HL-60 (cell line): ENCODE data around the gene RRP7A.
A peak's percentile ranks its signal among the peaks of the same experiment; 100 is the strongest.
"Not testable (repeated sequence)": the region's sequence is repeated elsewhere in the genome, so short reads cannot be mapped to it uniquely, and the experiment has no call there.

ENCODE experiments used
- DNase-seq, 2 experiments: peaks; one replicate each; pipeline ENCODE4 v3.0.0-alpha.2; 2010 to 2020; ENCODE audit warnings: low read depth in 1 of 2, low spot score in 1 of 2
- H3K27ac ChIP-seq: fragments of 250-450 bp; sonication (Bioruptor Pico); replicated peaks from 2 replicates; pipeline ENCODE4 v1.5.1; 2020; ENCODE audit warnings: mild to moderate bottlenecking, moderate library complexity
- H3K27me3 ChIP-seq: fragments of 250-450 bp; sonication (Bioruptor Pico); 2 replicates; pipeline ENCODE4 v1.5.1; 2021; ENCODE audit warnings: mild to moderate bottlenecking, moderate library complexity; ENCODE audit not compliant: insufficient read depth, poor library complexity, severe bottlenecking
- H3K4me3 ChIP-seq: replicated peaks from 2 replicates; pipeline ENCODE4 v1.5.1; 2011; ENCODE audit warnings: mild to moderate bottlenecking, control low read depth, low read length; ENCODE audit not compliant: insufficient read depth
- GABPA ChIP-seq: IDR thresholded peaks from 2 replicates; pipeline ENCODE4 v1.6.1; 2012; ENCODE audit warnings: low read depth
- POLR2AphosphoS5 ChIP-seq: IDR thresholded peaks from 2 replicates; pipeline ENCODE4 v1.6.1; 2012; ENCODE audit warnings: low read depth
- SPI1 ChIP-seq: IDR thresholded peaks from 2 replicates; pipeline ENCODE4 v1.6.1; 2012; ENCODE audit warnings: low read depth, mild to moderate bottlenecking, borderline replicate concordance
- TF ChIP-seq, protein P1 (sequence below): IDR thresholded peaks from 2 replicates; pipeline ENCODE4 v1.6.1; 2012; ENCODE audit warnings: low read depth; ENCODE audit not compliant: insufficient replicate concordance
- TF ChIP-seq, protein P2 (sequence below): IDR thresholded peaks from one replicate; pipeline ENCODE4 v1.5.1; 2011; ENCODE audit warnings: low read length, control low read depth, inconsistent platforms; ENCODE audit not compliant: insufficient read depth

Gene RRP7A

DNA sequence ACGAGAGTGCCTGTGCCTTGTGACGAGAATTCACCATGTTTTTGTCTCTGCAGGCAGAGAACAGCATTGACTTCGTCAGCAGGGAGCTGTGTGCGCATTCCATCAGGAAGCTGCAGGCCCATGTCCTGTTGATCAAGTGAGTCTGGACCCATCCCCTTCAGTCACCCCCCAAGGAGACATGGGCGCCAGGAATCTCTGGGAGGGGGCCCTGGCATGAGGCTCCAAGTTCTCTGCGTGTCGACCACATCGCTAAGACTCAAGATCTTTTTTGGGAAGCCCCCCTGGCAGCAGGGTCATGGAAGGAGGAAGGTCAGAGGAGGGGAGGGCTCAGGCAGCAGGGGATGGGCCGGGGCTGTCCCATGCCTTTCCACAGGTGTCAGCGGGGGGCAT is 10.6 kb downstream of the RRP7A start:
- H3K27me3 ChIP-seq, H3K4me3 ChIP-seq, H3K27ac ChIP-seq, DNase-seq: not testable (repeated sequence)
- peak; percentile 1; the same call in 1 of the 2 replicates for TF ChIP-seq POLR2AphosphoS5

DNA sequence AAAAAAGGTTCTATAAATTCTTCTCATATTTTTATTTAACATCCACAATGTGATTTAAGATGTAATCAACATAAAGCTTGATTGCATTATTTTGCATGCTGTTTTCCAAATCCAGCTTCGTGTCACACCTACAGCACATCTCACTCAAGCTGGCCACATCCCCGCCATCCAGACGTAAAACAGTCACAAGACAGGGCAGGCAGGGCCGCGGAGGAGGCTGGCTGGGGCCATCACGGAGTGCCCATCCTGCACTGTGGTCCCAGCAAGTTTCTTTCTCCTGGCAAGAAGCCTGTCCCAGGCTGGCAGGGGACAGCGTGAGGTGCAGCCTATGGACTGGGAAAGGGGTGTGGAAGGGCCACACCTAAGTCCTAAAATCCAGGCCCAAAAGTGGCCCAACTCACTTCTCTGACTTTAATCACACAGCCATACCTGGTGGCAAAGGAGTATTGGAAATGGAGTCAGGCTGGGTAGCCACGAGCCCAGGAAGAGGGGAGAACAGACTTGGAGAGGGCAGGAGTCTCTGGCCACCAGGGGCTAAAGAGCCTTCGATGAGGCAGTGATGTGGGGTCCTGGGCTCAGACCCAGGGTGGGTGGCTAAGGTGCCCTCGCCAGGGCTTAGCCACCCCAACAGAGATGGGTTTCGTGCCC is 11.1 kb downstream of the RRP7A start:
- TF ChIP-seq POLR2AphosphoS5, result peak; percentile 63
- DNase-seq, H3K4me3 ChIP-seq, H3K27me3 ChIP-seq, H3K27ac ChIP-seq: not testable (repeated sequence)

DNA sequence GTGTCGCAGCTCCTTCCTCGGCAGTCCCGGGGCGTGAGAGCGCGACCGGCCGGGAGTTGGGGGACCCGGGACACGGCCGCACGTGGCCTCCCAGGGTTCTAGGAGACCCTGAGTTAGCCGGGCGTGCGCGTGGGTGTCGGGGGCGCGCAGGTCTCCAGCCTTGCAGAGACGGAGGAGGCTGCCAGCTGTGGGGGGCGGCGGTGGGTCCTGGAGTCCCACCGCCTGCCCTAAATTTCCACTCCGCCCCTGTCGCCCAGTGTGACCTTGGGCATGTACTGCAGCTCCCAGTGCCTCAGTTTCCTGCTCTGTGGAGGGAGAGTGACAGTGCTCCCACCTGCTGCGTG is 18.8 kb downstream of the RRP7A start:
- no peak overlapping the region for H3K4me3 ChIP-seq
- H3K27ac ChIP-seq, result no peak overlapping the region

DNA sequence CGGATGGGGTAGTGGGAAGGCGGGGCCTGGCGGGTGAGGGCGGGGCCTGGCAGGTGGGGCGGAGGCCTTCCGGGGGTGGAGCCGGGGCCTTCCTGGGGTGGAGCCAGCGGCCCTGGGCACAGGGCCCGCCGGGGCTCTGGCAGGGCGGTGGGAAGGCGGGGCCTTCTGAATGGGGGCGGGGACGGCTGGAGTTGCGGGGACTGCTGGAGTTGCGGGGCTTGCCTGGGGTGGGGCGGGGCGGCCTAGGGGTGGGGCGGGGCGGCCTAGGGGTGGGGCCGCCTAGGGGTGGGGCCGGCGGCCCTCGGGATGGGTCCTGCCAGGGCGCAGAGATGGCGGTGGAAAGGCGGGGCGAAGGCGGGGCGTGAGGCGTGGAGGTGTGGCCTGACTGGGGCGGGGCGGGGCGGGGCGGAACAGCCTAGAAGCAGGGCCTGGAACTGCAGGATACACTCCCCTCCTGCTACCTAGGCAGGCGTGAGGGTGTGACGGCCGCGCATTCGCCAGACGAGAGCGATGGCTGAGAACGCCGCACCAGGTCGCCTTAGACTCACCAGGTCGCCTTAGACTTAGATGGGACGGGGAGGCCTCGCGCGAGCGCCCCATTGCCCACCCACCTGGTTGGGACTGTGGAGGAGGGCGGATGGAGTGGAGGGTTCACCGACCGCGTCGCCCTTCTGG is 19.3 kb downstream of the RRP7A start:
- peak; percentile 41 to 59 for DNase-seq
- H3K4me3 ChIP-seq, result peak overlapping the region; percentile 28
- H3K27ac ChIP-seq, result no peak overlapping the region
- TF ChIP-seq SPI1 (no peak), GABPA (no peak), POLR2AphosphoS5 (no peak)
- peaks cover 5% of the 10 kb centered on the region for H3K27me3 ChIP-seq

More for the DNA sequence above, 18.8 kb downstream of the RRP7A start:
- no peak for DNase-seq
- H3K27me3 ChIP-seq, result peaks cover 5% of the 10 kb centered on the region
- TF ChIP-seq GABPA (no peak), POLR2AphosphoS5 (no peak), SPI1 (no peak)
- TF ChIP-seq, protein P1, sequence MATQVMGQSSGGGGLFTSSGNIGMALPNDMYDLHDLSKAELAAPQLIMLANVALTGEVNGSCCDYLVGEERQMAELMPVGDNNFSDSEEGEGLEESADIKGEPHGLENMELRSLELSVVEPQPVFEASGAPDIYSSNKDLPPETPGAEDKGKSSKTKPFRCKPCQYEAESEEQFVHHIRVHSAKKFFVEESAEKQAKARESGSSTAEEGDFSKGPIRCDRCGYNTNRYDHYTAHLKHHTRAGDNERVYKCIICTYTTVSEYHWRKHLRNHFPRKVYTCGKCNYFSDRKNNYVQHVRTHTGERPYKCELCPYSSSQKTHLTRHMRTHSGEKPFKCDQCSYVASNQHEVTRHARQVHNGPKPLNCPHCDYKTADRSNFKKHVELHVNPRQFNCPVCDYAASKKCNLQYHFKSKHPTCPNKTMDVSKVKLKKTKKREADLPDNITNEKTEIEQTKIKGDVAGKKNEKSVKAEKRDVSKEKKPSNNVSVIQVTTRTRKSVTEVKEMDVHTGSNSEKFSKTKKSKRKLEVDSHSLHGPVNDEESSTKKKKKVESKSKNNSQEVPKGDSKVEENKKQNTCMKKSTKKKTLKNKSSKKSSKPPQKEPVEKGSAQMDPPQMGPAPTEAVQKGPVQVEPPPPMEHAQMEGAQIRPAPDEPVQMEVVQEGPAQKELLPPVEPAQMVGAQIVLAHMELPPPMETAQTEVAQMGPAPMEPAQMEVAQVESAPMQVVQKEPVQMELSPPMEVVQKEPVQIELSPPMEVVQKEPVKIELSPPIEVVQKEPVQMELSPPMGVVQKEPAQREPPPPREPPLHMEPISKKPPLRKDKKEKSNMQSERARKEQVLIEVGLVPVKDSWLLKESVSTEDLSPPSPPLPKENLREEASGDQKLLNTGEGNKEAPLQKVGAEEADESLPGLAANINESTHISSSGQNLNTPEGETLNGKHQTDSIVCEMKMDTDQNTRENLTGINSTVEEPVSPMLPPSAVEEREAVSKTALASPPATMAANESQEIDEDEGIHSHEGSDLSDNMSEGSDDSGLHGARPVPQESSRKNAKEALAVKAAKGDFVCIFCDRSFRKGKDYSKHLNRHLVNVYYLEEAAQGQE, result no peak
- TF ChIP-seq, protein P2, sequence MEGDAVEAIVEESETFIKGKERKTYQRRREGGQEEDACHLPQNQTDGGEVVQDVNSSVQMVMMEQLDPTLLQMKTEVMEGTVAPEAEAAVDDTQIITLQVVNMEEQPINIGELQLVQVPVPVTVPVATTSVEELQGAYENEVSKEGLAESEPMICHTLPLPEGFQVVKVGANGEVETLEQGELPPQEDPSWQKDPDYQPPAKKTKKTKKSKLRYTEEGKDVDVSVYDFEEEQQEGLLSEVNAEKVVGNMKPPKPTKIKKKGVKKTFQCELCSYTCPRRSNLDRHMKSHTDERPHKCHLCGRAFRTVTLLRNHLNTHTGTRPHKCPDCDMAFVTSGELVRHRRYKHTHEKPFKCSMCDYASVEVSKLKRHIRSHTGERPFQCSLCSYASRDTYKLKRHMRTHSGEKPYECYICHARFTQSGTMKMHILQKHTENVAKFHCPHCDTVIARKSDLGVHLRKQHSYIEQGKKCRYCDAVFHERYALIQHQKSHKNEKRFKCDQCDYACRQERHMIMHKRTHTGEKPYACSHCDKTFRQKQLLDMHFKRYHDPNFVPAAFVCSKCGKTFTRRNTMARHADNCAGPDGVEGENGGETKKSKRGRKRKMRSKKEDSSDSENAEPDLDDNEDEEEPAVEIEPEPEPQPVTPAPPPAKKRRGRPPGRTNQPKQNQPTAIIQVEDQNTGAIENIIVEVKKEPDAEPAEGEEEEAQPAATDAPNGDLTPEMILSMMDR, result no peak

DNA sequence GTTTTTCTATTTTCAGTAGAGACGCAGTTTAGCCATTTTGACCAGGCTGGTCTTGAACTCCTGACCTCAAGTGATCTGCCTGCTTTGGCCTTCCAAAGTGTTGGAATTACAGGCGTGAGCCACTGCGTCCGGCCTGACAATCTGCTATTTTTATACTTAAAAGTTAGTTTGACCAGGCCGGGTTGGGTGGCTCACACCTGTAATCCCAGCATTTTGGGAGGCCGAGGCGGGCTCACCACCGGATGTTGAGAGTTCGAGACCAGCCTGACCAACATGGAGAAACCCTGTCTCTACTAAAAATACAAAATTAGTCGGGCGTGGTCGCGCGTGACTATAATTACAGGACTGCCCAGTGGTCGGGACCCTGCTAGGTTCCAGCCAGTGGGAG is 19.8 kb downstream of the RRP7A start:
- DNase-seq, H3K27ac ChIP-seq, H3K27me3 ChIP-seq: not testable (repeated sequence)
- peak overlapping the region; percentile 28 for H3K4me3 ChIP-seq

DNA sequence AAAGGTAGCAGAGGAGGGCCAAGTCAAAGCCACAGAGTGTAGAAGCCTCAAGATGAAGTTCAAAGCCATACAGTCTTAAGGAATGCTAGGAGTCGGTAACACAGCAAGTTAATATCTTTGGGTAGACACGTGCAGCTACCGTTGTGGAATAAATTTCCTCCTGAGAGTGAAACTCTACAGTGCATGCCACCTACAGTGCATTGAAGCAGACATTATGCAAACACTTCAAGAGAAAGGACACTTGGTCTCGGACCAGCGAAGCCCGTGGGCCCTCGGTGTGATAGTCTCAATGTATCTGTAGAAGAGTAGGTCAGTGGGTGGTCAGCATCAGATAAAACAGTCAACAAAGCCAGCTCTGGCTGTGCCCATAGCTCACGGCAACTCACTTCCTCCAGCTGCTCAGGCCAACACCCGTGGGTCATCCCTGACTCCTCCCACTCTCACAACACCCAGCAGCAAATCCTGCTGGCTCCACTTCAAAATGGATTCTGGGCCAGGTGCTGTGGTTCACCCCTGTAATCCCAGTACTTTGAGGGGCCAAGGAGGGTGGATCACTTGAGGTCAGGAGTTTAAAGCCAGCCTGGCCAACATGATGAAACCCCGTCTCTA is 24.0 kb downstream of the RRP7A start:
- not testable (repeated sequence) for H3K27ac ChIP-seq, H3K27me3 ChIP-seq, H3K4me3 ChIP-seq, DNase-seq

DNA sequence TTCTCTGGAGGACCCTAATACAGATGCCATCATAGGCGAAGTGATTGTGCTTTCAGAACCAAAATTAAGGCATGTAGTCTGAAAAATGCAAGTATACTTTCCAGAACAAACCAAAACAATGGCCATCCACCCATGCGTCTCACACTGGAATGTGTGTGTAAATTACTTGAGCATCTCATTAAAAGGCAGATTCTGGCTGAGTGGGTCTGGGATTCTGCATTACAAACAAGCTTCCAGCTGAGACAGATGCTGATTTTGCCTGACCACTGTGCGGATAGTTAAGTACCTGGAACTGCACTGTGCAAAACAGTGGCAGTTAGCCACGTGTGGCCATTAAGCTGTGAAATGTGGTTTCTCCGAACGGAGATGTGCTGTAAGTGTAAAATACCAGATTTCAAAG is 26.2 kb downstream of the RRP7A start:
- TF ChIP-seq SPI1, result no peak
- TF ChIP-seq, protein P1, result no peak
- TF ChIP-seq, protein P2, result no peak
- TF ChIP-seq POLR2AphosphoS5, result no peak
- no peak for TF ChIP-seq GABPA
- Histone ChIP-seq H3K27ac (no peak overlapping the region), H3K4me3 (no peak overlapping the region), H3K27me3 (no peaks in the 10 kb centered on the region)
- DNase-seq, result no peak
